GM21360 (cell line): ENCODE results near the gene COL20A1.

Source experiments
- ATAC-seq: cut with Tn5 transposase; IDR thresholded peaks from one replicate; pipeline ENCODE4 v1.9.1; 2021; ENCODE audit warnings: mild to moderate bottlenecking, moderate library complexity; ENCODE audit not compliant: unreplicated experiment

COL20A1 gene

DNA sequence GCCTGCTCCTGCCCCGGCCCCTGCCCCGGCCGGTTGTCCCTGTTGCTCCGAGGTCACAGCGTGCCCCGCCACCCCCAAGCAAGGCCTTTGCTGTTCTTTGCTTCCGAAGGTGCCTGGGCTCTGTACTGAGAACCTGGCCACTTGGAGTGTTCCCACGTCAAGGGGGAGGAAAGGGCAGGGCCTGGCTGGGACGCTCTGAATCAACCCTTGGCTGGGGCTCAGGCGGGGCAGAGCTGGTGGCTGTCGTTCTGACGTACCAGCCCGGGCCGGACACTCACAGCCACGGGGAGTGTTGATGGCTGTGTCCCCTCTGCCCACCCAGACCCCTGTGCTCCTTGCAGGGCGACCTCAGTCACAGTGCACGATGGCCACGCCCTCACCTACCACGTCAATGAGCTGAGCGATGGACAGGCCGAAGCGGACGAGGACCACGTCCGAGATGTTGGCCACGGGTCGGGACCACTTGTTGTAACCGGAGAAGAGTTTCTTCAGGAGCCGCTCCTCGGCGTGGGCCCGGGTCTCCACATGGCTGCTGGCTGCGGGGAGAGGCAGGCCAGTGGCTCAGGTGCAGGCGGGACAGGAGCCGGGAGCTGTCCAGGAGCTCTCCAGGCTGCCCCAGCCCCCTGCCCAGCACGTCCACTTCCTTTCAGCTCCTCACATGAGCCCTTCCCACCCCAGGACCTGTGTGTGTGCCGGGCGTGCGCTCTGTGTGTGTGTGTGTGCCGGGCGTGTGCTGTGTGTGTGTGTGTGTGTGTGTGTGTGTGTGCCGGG is 66.4 kb downstream of the COL20A1 start:
- no peak for ATAC-seq

DNA sequence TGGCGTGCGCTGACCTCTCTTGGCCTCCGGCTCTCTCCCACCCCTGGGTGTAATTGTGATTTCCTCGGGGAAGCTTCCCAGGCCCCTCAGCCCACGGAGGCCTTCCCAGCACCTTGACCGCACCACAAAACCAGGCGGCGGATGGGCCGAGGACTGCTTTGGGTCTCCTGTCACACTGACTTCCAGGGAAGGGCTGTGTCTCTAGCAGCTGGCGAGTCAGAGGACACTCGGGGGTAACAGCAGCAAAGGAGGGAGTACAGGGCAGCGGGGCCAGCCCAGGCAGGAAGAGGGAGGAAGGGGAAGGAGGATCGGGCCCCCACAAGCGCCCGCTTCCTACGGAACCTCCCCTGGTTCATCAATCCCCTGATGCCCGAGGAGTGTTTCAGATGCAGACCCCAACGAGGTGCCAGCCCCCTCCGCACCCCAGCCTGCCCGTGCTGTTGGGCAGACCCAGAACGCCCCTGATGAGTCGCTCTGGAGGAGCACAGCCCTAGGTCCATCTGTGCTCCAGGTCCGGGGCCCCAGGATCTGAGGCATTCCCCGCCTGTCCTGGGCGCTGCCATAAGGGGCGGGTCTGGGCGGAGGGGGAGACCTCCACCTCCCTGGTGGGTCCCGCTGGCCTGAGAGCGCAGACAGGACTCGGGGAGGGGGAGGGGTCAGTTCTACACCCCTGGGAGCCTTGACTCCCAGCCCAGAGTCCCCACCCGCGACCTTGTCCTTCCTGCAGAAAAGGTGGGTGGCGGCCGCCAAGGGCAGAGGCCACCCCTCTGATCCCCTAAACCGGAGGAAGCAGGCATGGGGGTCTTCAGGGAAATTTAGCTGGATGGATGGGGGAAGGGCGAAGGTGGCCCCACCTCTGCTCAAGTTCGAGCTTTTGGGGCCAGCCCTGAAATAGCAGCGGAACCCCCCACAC is 67.2 kb downstream of the COL20A1 start:
- no peak for ATAC-seq

DNA sequence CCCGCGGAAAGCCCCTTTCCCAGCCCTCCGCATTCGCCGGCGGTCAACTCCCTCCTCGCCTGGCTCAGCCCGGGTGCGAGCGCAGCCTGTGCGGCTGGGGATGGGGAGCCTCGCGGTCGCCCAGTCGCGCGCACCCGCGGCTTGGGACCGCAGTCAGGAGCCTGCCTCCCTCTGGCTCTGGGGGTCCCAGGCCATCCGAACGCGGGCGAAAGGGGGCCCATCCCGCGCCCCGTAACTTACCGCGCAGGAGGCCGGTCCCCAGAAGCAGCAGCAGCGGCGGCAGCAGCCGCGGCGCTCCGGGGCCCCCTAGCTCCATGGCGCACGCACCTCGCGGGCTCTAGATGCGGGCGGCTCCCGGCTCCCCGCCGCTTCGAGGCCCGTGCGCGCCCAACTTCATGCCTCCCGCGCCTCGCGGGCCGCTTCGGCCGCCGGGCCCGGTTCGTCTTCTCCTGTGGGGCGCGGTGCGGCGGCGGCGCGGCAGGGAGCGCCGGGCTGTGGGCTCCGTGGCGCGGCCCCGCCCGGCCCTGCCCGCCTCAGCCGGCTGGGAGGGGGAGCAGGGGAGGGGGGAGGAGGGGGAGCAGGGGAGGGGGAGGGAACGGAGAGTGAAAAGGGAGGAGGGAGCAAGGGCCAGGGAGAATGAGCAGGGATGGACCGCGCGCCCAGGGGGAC is 68.0 kb downstream of the COL20A1 start, which contains the start of gene CHRNA4:
Gene CHRNA4, minus strand, starts transcription at position 500 of the 669 bp plus-strand sequence. Its CDS starts 184 bp downstream, at position 316.
- ATAC-seq, result no peak

DNA sequence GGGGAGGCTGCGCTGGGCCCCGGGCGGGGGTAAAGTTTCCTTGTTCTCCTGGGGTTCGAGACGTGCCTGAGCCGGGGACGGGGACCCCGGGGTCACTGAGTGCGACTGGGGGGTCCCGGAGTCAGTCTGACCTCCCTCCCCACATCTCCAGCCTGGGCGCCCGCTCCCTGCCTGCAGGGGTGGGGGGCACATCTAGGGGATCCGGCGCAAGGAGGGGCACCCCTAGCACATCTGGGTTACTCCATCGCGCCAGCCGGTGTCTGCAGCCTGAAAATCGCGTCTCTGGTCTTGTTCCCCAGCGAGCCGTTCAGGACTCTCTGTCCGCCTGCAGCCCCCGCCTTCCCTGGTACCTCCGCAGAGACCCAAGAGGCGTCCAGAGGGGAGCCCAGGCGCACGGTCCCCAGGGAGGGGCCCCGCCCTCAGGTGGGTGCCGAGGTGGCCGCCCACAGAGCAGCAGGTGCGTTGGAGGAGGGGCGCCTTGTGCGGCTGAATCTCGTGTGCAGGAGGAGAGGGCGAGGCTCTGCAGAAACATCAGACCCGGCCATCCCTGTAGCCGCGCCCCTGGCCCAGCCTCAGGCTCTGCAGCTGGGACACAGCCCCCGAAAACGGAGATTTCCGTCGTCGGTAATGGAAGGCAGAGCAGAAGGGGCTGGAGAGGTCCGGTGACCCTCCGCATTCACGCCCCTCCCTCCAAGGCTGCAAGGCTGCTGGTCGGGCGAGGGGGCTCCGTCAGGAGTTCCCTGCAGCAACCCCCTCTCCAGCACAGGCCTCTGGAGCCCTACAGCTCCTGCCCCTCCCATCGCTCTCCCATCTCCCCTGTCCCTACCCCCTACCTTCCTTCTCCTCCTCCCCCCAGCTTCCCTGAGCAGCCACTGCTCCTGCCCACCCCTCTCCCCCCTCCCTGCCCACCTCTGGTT is 68.8 kb downstream of the COL20A1 start:
- no peak for ATAC-seq

DNA sequence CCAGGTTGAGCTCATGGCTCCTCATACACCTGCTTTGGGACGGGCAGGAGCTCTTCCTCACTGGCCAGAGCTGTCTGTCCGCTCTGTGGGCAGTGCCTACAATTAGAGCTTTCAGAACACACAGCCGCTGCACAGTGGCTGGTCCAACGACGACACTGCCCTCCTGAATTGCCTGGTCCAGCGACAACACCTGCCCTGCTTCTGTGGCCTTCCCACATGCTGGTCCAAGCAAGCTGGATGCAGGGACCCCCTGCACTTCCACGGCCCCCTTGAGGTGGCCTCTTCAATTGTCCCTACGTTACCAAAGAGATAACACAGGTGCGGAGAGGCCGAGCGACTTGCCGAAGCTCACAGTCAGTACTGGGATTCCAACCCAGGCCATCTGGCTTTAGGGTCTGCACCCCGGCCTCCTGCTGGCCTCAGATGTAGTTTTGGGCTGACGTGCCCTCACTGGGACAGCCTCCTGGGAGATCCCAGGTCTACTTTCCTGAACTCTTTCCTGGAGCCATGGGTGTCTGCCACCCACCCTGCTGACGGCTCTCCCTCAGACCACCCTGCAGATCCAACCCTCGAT is 69.5 kb downstream of the COL20A1 start:
- ATAC-seq, result no peak

DNA sequence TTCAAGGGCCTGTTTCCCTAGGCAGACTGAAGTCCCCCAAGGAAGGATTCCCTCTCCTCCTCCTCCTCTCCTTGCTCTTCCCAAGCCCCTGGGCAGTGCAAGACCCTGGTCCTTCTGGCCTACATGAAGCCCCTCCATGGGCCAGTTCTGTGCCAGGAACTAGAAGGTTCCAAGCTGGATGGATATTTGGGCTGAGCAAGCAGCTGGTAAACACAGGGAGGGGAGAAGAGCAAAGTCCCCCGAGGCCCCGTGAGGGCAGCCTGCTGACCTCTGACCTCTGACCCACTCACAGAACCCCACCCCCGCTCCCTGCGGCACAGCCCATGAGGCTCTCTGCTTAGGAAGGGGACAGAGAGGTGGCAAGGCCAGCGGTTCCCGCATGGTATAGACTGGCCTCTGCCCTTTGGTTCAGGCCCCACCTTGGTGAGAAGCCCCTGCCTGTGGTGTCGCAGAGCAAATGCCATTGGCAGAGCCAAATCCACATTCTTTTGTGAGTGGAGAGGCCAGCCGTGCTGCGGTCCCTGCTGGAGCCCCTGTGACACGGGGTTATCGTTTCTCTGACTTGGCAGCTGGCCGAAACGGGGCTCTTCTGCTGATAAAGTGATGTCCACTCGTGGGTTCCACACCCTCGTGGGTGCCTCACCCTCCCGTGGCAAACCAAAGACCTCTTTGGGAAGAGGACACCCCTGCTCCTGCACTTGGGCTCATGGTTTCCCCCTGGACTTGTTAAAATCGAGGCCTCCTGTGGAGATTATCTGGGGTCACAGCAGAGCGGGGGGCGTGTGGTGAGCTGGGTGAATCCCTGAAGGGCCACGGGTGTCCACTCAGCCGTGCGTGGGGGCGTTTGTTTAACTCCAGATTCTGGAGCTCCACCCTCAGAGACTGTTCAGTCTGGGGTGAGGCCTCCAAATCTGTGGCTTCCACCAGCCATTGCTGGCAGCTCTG is 70.3 kb downstream of the COL20A1 start:
- ATAC-seq, result no peak

DNA sequence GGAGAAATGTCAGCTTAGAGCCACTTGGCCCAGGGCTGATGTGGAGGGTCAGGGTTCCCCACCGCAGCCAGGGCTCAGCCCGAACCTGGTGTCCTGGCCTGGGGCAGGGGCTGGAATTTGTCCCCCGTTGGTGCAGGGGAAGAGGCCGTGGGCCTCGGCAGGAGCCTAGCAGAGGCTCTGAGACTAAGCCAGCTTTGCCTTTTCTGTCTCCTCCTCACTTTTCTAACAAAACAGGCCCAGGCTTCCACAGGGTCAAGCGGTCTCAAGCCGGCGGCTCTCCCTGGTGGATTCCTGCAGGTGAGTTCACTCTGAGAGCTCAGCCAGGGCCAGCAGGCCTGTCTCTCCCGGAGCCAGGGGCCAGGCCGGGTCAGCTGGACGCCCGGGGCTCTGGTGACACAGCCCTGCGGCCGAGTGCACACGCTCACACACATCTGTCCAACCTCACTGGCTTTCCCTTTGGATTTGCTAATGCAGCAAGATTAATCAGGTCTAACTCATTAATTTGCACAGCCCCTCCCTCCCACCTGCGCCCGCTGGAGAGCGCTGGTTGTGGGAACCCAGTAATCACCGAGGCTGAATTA is 71.1 kb downstream of the COL20A1 start:
- no peak for ATAC-seq

DNA sequence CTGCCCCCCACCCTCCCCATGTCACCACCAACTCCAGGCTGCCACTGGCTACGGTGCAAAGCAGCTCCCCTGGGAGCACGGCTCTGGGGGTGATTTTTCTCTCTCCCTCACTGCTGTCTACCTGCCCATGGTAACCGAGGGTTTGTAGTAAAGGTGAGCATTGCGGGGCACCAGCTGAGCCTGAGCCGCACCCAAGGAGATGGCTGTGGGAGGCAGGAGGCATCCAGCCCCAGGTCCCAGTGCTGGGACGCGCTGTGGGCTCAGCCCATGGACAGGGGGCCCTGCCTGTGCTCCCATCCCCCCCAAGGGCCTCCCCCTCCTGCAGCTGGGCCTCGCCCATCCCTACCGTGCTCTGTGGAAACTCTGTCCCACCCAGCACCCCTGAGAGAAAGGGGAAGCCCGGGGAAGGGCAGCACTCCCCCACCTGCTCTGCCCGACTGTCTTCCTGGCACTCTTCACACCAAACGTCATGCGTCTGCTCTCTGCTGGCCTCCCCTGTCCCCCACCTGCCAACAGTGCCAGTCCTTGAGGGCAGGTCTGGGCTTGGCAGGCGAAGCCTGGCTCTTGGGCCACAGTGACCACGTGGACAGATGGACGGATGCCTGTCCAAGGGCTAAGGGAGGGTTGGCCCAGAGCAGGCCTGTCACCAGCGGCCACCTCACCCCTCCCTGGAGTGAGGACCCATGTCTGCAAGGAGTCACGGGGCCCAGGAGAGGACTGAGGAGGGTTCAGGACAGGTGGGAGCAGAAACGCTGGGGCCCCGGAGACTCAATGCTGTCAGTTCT is 72.0 kb downstream of the COL20A1 start:
- no peak for ATAC-seq

DNA sequence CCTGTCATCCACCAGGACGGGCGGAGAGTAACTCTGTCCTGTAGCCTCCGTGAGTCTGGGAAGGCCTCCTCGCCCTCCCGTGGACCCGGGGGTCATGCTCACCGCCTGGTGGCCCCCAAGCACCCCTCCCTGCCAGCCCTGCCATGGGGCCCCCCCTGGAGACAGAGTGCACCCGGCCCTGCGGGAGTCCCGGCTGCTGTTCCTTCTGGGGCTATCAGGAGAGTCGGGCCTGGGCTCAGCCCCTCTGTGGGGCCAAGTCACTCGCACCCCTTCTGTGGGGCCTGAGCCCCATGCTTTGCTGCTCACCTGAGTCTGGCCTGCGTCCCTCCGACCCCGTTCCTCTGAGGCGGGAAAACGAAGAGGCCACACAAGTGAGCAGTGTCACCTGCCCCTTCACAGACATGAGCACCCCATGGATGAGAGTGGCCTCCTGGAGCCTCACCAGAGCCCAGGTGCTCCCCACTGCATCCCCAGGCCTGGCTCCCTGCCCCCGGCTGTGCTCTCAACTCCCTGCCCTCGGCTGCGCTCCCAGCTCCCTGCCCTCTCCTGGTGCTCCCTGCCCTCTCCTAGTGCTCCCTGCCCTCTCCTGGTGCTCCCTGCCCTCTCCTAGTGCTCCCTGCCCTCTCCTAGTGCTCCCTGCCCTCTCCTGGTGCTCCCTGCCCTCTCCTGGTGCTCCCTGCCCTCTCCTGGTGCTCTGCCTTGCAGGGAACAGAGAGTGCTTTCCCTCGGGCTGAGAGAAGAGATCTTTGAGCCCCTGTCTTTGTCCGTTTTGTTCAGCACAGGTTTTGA is 72.8 kb downstream of the COL20A1 start:
- ATAC-seq, result no peak

DNA sequence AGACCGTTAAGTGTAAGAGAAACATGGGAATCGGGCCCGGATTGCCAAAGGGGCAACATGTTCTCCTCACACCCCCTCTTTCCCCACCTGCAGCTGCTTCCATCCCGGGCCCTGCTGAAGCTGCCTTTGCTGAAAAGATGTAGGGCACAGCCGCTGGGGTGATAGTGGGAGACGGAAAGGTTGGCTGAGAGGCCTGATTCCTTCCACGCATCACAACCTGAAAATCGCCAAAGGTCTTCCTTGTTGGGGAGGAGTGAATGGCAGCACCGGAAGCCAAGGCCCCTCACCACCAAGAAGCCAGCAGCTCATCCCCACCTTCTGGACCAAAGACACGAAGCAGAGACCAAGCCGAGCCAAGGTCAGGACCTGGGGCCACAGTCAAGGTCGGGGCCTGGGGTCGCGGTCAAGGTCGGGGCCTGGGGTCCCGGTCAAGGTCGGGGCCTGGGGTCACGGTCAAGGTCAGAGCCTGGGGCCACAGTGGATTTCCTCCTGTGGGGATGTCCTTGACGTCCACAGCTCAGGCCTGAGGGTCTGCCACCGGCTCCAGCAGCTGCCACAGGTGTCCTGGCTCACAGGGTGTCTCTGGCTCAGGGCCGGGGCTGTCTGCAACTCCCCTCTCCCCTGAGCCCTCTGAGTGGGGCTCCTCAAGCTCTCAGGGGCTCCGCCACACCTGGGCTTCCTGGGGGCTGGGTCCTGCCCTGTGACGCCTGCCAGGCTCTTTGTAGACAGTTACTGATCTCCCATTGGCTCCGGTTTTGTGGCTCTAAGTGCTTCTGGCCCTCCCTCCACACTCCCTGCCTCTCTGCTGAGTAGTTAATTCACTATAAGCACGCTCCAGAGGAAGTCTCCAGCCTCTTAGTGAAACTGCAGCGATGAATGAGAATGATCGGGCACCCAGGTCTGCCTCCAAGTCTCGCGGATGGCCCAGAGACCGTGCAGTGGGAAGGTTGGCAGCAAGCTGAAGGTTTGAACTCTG is 73.7 kb downstream of the COL20A1 start:
- no peak for ATAC-seq

DNA sequence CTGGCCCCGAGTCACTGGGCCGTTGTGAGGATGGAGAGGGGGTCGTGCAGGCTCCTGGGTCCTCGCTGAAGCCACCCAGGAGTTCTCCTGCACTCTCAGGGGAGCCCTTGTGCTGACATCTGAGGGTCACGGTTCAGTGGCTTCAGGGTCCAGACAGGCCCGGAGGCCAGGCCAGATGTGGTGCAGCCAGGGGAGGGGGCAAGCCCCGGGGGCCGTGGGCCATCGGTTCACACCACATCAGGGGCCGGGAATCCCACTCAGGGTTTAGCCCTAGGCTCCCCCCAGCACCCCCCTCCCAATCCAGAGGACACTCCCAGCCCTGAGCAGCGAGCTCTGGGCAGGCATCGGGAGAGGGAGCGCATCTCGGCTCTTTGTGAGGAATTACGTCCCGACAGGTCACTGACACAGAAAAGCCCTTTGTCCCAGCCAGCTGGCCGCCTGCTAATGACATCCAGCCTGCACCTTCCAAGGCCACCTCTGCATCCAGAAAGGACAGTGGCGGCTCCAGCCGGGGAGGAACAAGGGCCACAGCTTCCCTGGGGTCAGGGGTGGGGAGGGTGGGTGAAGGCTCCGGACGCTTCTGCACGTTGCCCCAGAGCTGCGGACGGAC is 74.6 kb downstream of the COL20A1 start:
- no peak for ATAC-seq

DNA sequence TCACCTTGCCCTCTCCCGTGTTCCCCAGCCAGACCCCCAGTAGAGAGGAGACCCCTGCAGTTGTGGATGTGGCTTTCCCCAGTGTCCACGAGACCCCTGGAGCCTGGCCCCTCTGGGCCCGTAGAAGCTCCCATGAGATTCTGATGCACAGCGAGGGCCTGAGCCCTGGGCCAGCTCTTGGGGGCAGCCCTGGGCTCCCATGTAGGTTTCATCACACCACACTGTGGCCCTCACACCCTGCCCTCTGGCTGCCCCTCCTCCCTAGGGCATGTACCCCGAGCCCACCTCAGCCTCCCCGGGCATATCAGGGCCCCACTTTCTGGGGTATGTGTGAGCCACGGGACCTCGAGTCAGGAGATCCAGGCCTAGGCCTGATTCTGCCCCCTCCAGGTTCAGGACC is 75.2 kb downstream of the COL20A1 start:
- ATAC-seq, result no peak

DNA sequence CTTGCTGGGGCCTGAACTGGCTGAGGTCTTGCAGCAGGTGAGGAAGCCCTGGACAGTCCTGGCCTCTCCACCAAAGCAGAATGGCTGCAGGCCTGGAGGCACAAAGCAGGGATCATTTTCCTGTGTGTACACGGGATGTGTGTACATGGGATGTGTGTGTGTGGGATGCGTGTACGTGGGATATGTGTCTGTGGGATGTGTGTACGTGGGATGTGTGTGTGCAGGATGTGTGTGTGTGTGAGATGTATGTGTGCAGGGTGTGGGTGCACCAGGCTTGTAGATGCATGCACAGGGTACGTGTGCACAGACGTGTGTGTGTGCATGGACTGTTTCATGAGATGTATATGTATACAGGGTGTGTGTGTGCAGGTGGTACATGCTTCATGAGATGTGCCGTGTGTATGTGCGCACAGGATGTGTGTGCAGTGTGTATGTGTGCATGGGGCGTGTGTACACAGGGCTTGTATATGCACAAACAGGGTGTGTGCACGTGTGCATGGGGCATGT is 76.1 kb downstream of the COL20A1 start:
- ATAC-seq, result no peak

DNA sequence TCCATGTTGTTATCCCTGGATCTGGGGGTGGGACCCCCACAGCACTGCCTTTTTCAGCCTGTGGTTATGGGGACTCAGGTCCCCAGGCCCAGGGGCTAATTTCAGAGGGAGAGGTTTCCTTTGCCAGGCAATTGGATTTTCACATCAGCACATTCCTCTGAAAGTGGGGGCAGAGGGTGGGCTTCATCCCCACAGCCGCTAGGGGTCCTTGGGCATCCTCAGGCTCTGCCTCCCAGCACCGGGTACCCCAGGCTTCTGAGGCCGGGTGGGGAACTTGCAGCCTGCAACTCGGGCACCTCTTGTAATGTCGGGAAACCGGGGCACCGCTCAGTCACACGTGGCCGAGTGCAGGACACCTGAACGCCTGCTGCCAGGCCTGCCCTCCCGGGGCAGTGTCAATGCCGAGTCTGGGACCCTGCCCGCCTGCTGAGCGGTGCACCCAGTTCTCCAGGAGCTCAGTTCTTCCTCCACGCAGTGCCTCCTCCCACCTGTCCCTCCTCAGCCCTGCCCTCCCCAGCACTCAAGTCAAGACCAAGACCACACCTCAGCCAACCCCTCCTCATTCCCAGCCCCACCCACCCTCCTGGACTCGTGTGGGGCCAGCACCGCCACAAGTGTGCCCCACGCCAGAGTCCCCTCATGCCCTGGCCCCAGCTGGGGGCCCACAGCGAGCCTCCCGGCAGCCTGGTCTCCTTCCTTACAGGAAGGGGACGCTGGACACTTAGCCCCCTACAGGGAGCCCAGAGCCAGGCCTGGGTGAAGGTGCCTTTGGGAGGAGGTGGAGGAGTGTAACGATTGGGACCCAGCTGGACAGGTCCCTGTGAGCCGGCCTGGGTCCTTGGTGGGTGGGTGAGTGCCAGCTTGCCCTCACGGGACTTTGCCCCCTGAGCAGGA is 77.0 kb downstream of the COL20A1 start:
- no peak for ATAC-seq
